ENCODE measurements around the gene YPEL3.

The YPEL3 gene

DNA sequence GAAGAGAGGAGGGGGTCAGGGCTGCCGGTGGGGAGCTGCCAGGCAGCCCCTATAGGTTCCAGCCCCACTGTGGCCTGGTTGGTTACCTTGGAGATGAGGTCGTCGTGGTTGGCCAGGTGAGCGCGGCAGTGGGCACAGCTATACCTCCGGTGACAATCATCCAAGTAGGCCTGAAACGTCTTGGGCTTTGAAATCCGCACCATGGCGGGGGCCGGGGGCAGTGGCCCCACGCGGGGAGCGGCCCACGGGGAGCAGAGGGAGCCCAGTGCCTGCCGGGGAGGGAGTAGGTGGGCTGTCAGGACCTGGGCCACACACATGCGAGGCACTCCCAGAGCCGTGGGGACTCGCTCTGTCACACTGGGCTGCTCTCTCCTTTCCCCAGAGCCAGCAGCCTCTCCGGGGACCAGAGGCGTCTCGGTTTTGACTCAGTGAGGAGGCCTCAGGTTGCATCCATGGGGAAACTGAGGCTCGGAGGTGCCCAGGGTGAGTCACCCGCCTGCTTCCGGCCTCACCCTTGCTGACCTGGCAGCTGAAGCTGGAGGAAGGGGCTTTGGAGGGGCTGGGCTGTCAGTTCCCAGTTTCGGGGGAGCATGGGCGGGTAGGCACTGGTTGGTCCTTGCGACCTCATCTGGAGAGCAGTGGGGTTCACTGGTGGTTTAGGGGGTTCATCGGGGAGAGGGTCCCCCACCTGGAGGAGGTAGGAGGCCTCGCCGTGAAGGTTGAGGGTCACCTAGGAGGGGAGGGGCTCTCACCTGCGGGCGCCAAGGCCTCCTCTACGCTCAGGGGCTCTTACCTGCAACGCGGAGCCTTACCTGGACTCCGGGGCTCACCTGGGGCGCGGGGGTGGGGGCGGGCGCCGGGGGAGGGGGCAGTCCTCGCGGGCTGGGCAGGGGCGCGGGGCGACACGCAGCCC is 591 bp downstream of the YPEL3 start:
- DNase-seq (ENCODE audit: low spot score): peak; percentile 51
- TF ChIP-seq, protein P1, sequence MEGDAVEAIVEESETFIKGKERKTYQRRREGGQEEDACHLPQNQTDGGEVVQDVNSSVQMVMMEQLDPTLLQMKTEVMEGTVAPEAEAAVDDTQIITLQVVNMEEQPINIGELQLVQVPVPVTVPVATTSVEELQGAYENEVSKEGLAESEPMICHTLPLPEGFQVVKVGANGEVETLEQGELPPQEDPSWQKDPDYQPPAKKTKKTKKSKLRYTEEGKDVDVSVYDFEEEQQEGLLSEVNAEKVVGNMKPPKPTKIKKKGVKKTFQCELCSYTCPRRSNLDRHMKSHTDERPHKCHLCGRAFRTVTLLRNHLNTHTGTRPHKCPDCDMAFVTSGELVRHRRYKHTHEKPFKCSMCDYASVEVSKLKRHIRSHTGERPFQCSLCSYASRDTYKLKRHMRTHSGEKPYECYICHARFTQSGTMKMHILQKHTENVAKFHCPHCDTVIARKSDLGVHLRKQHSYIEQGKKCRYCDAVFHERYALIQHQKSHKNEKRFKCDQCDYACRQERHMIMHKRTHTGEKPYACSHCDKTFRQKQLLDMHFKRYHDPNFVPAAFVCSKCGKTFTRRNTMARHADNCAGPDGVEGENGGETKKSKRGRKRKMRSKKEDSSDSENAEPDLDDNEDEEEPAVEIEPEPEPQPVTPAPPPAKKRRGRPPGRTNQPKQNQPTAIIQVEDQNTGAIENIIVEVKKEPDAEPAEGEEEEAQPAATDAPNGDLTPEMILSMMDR (IDR thresholded peaks at IDR 0.05; ENCODE audit: extremely low read depth, missing control alignments): no peak

DNA sequence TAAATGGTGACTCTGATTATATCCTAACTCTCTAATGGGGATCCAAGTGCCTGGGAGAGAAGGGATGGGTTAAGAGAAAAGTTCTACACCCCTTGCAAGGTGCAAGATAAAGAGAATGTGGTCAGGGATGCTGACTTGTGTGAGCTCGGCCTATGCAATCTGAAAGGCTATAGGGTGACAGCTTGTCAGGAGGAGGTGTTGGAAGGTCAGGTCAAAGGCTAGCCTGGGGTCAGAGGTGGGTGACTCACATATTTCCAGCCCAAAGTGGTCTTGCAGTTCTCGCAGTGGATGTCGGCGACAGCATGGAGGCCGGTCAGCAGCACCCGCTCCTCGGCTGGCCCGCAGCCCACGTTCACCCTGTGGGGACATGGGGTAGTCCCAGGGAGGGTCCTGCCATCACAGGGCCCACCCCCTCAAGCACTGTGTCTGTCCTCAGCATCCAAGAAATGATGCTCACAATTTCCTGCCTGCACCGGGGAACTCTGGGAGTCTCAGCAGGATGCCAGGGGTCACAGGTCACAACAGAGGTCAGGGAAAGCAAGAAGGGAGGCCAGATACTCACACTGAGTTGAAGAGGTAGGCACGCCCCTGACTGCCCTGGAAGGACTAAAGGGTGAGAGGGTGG is 1.4 kb downstream of the YPEL3 start:
- TF ChIP-seq, protein P1 (IDR thresholded peaks at IDR 0.05; ENCODE audit: extremely low read depth, missing control alignments): no peak
- DNase-seq (ENCODE audit: low spot score): no peak

DNA sequence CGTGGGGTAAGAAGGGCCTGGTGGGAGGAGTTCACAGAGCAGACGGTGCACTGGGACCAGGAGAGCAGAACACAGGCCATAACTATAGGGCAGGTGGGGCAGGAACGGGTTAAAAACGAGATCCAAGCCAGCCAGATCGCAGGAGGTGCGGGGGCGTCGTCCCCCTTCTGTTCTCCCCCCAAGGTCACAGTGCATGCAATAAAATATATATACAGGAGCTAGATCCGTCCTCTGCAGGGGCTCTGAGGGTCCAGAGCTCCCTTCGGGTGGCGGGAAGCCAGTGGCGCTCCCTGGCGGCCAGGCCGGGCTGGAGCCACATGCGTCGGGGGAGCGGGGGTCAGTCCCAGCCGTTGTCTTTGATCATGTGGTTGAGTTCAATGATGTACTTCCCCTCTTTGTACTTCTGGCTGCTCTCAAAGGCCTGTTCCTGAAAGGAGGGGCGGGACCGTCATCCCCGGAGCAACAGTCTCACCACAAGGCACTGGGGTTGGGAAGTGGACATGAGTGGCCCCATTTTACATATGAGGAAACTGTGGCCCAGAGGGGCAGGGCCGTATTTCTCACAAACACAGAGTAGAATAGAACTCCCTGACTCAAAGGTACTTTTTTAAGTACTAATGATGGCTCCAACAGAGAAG is 3.5 kb downstream of the YPEL3 start:
- peak; percentile 95 for DNase-seq (ENCODE audit: low spot score)
- TF ChIP-seq, protein P1 (IDR thresholded peaks at IDR 0.05; ENCODE audit: extremely low read depth, missing control alignments): peak; percentile 98

DNA sequence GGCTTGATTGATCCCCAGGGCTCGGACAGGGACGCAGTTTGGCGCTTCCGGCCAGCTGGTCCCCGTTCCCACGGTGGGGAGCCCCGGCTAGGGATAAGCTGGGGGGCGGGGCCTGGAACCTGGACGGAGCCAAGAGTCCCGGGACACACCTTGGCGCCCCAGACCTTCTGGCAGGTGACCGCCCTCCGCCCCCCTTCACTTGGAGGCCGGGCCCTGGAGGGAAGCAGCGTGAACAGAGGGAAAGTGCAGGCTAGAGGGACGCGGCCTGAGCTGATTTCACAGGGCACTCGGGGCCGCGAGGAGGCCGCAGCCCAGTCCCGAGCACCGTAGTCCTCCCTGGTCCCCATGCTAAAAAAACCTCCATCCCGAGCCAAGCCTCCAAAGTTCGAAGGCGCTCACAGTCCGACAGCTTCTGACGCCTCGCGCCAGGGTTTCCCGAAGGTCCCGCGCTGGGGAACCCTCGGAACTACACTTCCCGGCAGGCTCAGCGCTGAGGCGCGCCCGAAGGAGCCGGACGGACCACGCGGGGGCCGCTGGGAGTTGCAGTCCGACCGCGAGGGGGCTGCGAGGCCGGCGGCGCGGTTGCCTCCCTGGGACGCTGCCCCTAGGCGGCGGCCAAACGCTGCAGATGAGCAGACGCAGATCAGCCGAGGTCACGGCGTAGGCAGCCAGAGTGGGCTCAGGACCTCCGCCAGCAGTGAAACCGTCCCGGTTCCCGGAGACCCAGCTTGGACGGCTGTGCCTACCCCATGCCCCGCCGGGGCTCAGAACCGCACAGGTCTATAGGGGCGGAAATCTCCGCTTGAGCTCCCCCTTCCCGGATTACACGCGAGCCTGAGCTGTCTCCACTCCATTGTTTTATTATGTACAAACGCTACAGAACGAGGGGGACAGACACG is 4.3 kb downstream of the YPEL3 start, which contains the start of gene TBX6:
TBX6 (minus strand) TSS at position 451 of the 899 bp plus-strand sequence. CDS start 731 bp downstream, outside the sequence.
- TF ChIP-seq, protein P1 (IDR thresholded peaks at IDR 0.05; ENCODE audit: extremely low read depth, missing control alignments): peak; percentile 89
- peak; percentile 95 for DNase-seq (ENCODE audit: low spot score)

DNA sequence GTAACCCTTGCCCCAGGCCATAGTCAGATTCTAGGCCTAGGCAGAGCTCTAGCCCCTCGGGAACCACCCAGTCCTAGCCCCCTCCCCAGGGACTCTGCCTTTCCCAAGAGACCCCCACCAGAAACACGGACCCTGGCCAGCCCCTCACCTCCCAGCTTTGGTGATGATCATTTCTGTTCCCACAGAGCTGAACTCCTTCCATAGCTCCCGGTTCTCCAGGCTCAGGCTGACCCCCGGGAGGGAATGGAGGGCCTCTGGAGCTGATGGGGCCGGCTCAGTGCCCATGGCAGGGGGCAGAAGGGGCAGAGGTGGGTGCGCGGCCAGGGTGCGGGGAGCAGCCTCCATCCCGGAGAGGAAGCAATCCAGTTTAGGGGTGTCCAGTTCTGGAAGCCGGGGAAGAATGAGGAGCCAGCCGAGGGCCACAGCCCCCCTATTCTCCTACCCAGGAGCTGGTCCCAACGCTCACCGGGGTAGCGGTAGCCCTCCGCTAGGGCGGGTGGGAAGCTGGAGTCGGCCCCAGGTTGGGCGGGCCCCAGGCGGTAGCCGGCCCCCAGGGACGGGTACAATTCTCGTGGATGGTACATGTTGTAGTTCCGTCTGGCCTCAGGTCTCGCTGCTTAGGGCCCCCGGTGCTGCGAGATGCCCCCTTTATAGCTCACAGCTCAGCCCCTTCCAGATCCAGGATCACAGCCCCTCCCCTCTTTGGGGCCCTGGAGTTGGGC is 5.2 kb downstream of the YPEL3 start:
- TF ChIP-seq, protein P1 (IDR thresholded peaks at IDR 0.05; ENCODE audit: extremely low read depth, missing control alignments): no peak
- no peak for DNase-seq (ENCODE audit: low spot score)

DNA sequence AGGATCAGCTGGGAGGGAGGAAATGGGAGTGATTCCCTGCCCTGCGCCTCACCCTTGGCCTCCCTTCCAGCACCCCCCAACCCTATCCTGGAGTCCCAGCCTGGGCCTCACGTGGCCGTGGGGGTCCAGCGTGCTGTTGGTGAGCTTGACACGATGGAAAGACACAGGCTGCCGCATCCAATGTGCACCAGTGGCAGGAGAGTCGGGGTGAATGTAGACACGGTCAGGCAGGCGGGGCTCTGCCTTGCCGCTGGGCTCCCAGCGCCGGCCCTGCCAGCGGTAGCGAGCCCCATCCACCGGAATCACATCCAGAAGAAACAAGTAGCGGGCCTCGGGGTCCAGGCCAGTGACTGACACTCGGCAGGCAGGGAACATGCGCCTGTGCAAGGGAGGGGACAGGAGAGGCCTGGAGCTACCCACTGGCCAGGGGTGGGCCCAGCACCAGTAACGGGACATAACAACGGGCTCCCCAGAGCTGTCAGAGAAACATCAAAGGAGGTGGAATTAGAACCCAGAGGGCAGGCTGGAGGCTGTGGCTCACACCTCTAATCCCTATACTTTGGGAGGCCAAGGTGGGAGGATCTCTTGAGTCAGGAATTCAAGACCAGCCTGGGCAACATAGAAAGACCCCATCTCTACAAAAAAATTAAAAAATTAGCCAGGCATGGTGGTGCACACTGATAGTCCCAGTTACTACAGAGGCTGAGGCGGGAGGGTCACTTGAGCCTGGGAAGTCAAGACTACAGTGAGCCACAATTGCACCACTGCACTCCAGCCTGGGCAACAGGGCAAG is 7.0 kb downstream of the YPEL3 start:
- TF ChIP-seq, protein P1 (IDR thresholded peaks at IDR 0.05; ENCODE audit: extremely low read depth, missing control alignments): no peak

More for the DNA sequence above, 7.0 kb downstream of the YPEL3 start:
- no peak for DNase-seq (ENCODE audit: low spot score)

Data from GM20000 (cell line).